ENCODE data around the gene NDUFS3.

DNA sequence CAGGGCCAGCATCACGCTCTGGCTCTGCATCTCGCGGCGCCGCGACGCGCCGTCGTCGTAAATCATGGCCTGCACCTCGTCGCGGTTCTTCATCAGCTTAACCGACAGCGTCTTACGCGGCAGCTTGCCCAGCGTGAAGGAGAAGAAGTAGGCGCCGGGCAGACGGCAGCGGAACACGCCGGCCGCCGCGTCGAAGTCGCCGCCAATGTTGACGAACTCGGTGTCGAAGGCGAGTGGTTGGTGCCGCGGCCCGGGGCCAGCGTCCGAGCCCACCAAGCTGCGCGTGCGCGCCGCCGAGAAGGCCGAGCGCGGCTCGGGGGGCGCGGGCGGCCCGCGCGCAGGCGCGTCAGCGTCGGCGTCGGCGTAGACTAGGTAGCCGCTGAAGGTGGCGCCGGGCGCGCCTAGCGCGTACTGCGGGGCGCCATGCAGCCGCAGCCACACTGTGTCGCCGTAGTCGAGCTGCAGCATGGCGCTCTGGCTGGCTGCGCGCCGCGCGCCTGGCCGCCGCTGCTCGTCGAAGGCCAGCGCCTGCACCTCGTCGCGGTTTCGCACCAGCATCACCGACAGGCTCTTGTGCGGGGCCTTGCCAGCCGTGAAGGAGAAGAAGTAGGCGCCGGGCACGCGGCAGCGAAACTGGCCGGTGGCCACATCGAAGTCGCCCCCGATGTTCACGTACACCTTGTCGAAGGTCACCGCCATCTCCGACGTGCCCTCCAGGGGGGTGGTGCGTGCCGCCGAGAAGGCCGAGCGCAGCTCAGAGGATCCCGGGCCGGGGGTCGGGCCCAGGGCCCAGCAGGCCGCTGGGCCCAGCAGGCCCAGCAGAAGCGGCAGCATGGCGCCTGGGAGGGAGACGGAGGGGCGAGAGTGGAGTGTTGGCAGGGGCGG is 11.3 kb downstream of the NDUFS3 start:
- TF ChIP-seq, protein P1, sequence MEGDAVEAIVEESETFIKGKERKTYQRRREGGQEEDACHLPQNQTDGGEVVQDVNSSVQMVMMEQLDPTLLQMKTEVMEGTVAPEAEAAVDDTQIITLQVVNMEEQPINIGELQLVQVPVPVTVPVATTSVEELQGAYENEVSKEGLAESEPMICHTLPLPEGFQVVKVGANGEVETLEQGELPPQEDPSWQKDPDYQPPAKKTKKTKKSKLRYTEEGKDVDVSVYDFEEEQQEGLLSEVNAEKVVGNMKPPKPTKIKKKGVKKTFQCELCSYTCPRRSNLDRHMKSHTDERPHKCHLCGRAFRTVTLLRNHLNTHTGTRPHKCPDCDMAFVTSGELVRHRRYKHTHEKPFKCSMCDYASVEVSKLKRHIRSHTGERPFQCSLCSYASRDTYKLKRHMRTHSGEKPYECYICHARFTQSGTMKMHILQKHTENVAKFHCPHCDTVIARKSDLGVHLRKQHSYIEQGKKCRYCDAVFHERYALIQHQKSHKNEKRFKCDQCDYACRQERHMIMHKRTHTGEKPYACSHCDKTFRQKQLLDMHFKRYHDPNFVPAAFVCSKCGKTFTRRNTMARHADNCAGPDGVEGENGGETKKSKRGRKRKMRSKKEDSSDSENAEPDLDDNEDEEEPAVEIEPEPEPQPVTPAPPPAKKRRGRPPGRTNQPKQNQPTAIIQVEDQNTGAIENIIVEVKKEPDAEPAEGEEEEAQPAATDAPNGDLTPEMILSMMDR (IDR thresholded peaks at IDR 0.05), result no peak
- no peak for TF ChIP-seq EP300 (IDR thresholded peaks at IDR 0.05)
